HepG2 (cell line): Measurements from ENCODE around the gene RAC3. TPM values are rescaled to one million over a fixed set of nuclear protein-coding genes. Genes with fewer than 3 reads are reported as not detected.
A peak's percentile ranks its signal among the peaks of the same experiment; 100 is the strongest.

Experiments
- CBFB ChIP-seq: sonication (generic); formaldehyde crosslinking; IDR thresholded peaks from 2 replicates; pipeline ENCODE4 v1.4.0; 2020; ENCODE audit warnings: missing genetic modification reagents
- FOXP1 ChIP-seq, 2 experiments: fragments of 450-650 bp in 1 of 2; IDR thresholded peaks; 2 replicates each; pipeline ENCODE4 v1.6.1; 2017 to 2018; ENCODE audit warnings: antibody characterized with exemption in 1 of 2
- GFI1 ChIP-seq: sonication (generic); formaldehyde crosslinking; IDR thresholded peaks from 2 replicates; pipeline ENCODE4 v1.5.0; 2020; ENCODE audit warnings: missing genetic modification reagents, mild to moderate bottlenecking, borderline replicate concordance
- KLF13 ChIP-seq: sonication (generic); formaldehyde crosslinking; IDR thresholded peaks from 2 replicates; pipeline ENCODE4 v1.4.0; 2020; ENCODE audit warnings: mild to moderate bottlenecking, missing genetic modification reagents
- KLF6 ChIP-seq: IDR thresholded peaks from 2 replicates; pipeline ENCODE4 v1.8.0; 2016; ENCODE audit warnings: missing biosample characterization, missing genetic modification reagents
- MTA3 ChIP-seq: sonication (generic); formaldehyde crosslinking; IDR thresholded peaks from 2 replicates; pipeline ENCODE4 v1.4.0; 2020; ENCODE audit warnings: missing genetic modification reagents
- NR2C2 ChIP-seq: sonication (generic); formaldehyde crosslinking; IDR thresholded peaks from 2 replicates; pipeline ENCODE4 v1.4.0; 2020; ENCODE audit warnings: missing genetic modification reagents, mild to moderate bottlenecking, moderate library complexity, borderline replicate concordance
- RBFOX2 ChIP-seq: fragments of 200-400 bp; formaldehyde crosslinking; IDR thresholded peaks from 2 replicates; pipeline ENCODE4 v1.6.1; 2017; ENCODE audit warnings: low read depth, mild to moderate bottlenecking, low read length
- RFXANK ChIP-seq: IDR thresholded peaks from 2 replicates; pipeline ENCODE4 v1.6.1; 2016
- SMAD1 ChIP-seq: sonication (generic); formaldehyde crosslinking; IDR thresholded peaks from 2 replicates; pipeline ENCODE4 v1.4.0; 2020; ENCODE audit warnings: missing genetic modification reagents, low read depth, mild to moderate bottlenecking, borderline replicate concordance
- SNAI1 ChIP-seq: sonication (generic); formaldehyde crosslinking; IDR thresholded peaks from 2 replicates; pipeline ENCODE4 v1.5.0; 2020; ENCODE audit warnings: mild to moderate bottlenecking, missing genetic modification reagents, borderline replicate concordance
- TIGD3 ChIP-seq: sonication (generic); formaldehyde crosslinking; IDR thresholded peaks from 2 replicates; pipeline ENCODE4 v1.5.1; 2020; ENCODE audit warnings: mild to moderate bottlenecking, missing genetic modification reagents, borderline replicate concordance
- YEATS4 ChIP-seq: sonication (generic); formaldehyde crosslinking; IDR thresholded peaks from 2 replicates; pipeline ENCODE4 v1.4.0; 2020; ENCODE audit warnings: missing genetic modification reagents, borderline replicate concordance
- ZBTB20 ChIP-seq: sonication (generic); formaldehyde crosslinking; IDR thresholded peaks from 2 replicates; pipeline ENCODE4 v1.8.1; 2023; ENCODE audit warnings: missing genetic modification reagents, low read depth, mild to moderate bottlenecking, borderline replicate concordance
- ZBTB38 ChIP-seq: sonication (generic); formaldehyde crosslinking; IDR thresholded peaks from 2 replicates; pipeline ENCODE4 v1.5.1; 2020; ENCODE audit warnings: mild to moderate bottlenecking, missing genetic modification reagents
- ZNF44 ChIP-seq: sonication (generic); formaldehyde crosslinking; IDR thresholded peaks from 2 replicates; pipeline ENCODE4 v1.5.1; 2020; ENCODE audit warnings: mild to moderate bottlenecking, missing genetic modification reagents
- ZNF543 ChIP-seq: sonication (generic); formaldehyde crosslinking; IDR thresholded peaks from 2 replicates; pipeline ENCODE4 v1.4.0; 2020; ENCODE audit warnings: mild to moderate bottlenecking, missing genetic modification reagents
- ZNF792 ChIP-seq: IDR thresholded peaks from 2 replicates; pipeline ENCODE4 v1.6.1; 2016
- ZSCAN22 ChIP-seq: sonication (generic); formaldehyde crosslinking; IDR thresholded peaks from 2 replicates; pipeline ENCODE4 v1.4.0; 2020; ENCODE audit warnings: mild to moderate bottlenecking, missing genetic modification reagents
- polyA plus RNA-seq, 8 experiments: library from polyadenylated mRNA; depleted of rRNA in 3 of 8; stranded (reverse) in 7 of 8; unstranded in 1 of 8; fragments of >200 nt; fragmentation: Illumina TruSeq in 4 of 8; extraction: Trizol in 4 of 8; gene quantifications; 2 replicates each; pipeline versions ENCODE4 v1.2.1 to v1.2.3, GENCODE V29; 2011 to 2016; ENCODE audit warnings: low read depth in 4 of 8, missing spikeins in 1 of 8, mixed read lengths in 1 of 8; ENCODE audit not compliant: insufficient read depth in 1 of 8
- total RNA-seq, 5 experiments: library from RNA; depleted of rRNA; stranded (reverse); fragments of >200 nt; fragmentation: Illumina TruSeq; extraction: Trizol; gene quantifications; 2 replicates each; pipeline ENCODE4 v1.2.3, GENCODE V29; 2016; ENCODE audit warnings: low read depth in 1 of 5
- TF ChIP-seq, protein P1 (sequence below): sonication (generic); formaldehyde crosslinking; IDR thresholded peaks from 2 replicates; pipeline ENCODE4 v1.4.0; 2020; ENCODE audit warnings: missing genetic modification reagents, borderline replicate concordance
- TF ChIP-seq, protein P2 (sequence below): sonication (generic); formaldehyde crosslinking; IDR thresholded peaks from 2 replicates; pipeline ENCODE4 v1.9.0; 2021; ENCODE audit warnings: missing genetic modification reagents, borderline replicate concordance
- TF ChIP-seq, protein P3 (sequence below), 2 experiments: sonication (generic) in 1 of 2; formaldehyde crosslinking in 1 of 2; IDR thresholded peaks; 2 replicates each; pipeline versions ENCODE4 v1.5.1 to v1.6.1; 2011 to 2020; ENCODE audit warnings: borderline replicate concordance in 1 of 2, low read depth in 1 of 2, low read length in 1 of 2, mild to moderate bottlenecking in 1 of 2, missing genetic modification reagents in 1 of 2, moderate library complexity in 1 of 2

RAC3 gene
- total and polyA plus RNA-seq, 2 of the 13 experiments (the other 11 are each of a cell fraction or from before 2014, with no cell fraction given) = 10.5 to 21.3 TPM

GRCh38 chr17:82056729-82057621 lies 25.5 kb downstream of the RAC3 start (continued):
- TF ChIP-seq ZBTB20 (CRISPR knock-in tag) (no peak; the same call in 1 of the 2 replicates), MTA3 (CRISPR knock-in tag) (no peak), ZSCAN22 (CRISPR knock-in tag) (no peak), ZNF44 (CRISPR knock-in tag) (no peak), ZNF792 (CRISPR knock-in tag) (peak; percentile 73; the same call in 1 of the 2 replicates), ZNF543 (CRISPR knock-in tag) (peak; percentile 91), KLF6 (CRISPR knock-in tag) (0 out of 2 replicates have a peak, but pooled peaks have one; percentile 29), FOXP1 (IDR thresholded peaks at IDR 0.05) (no peak), FOXP1 (CRISPR knock-in tag; IDR thresholded peaks at IDR 0.05) (no peak), RFXANK (CRISPR knock-in tag) (no peak), RBFOX2 (peak; percentile 88), ZBTB38 (CRISPR knock-in tag) (peak; percentile 96), KLF13 (CRISPR knock-in tag) (no peak), CBFB (0 out of 2 replicates have a peak, but pooled peaks have one; percentile 33), SMAD1 (CRISPR knock-in tag) (peak; percentile 80; the same call in 1 of the 2 replicates), YEATS4 (CRISPR knock-in tag) (peak; percentile 65; the same call in 1 of the 2 replicates), GFI1 (peak; percentile 36; the same call in 1 of the 2 replicates), TIGD3 (CRISPR knock-in tag) (no peak), NR2C2 (CRISPR knock-in tag) (peak; percentile 90), SNAI1 (CRISPR knock-in tag) (peak; percentile 52; the same call in 1 of the 2 replicates)
- TF ChIP-seq, protein P1, sequence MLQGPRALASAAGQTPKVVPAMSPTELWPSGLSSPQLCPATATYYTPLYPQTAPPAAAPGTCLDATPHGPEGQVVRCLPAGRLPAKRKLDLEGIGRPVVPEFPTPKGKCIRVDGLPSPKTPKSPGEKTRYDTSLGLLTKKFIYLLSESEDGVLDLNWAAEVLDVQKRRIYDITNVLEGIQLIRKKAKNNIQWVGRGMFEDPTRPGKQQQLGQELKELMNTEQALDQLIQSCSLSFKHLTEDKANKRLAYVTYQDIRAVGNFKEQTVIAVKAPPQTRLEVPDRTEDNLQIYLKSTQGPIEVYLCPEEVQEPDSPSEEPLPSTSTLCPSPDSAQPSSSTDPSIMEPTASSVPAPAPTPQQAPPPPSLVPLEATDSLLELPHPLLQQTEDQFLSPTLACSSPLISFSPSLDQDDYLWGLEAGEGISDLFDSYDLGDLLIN (CRISPR knock-in tag) = no peak
- TF ChIP-seq, protein P2, sequence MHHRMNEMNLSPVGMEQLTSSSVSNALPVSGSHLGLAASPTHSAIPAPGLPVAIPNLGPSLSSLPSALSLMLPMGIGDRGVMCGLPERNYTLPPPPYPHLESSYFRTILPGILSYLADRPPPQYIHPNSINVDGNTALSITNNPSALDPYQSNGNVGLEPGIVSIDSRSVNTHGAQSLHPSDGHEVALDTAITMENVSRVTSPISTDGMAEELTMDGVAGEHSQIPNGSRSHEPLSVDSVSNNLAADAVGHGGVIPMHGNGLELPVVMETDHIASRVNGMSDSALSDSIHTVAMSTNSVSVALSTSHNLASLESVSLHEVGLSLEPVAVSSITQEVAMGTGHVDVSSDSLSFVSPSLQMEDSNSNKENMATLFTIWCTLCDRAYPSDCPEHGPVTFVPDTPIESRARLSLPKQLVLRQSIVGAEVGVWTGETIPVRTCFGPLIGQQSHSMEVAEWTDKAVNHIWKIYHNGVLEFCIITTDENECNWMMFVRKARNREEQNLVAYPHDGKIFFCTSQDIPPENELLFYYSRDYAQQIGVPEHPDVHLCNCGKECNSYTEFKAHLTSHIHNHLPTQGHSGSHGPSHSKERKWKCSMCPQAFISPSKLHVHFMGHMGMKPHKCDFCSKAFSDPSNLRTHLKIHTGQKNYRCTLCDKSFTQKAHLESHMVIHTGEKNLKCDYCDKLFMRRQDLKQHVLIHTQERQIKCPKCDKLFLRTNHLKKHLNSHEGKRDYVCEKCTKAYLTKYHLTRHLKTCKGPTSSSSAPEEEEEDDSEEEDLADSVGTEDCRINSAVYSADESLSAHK (CRISPR knock-in tag) = no peak
- TF ChIP-seq, protein P3, sequence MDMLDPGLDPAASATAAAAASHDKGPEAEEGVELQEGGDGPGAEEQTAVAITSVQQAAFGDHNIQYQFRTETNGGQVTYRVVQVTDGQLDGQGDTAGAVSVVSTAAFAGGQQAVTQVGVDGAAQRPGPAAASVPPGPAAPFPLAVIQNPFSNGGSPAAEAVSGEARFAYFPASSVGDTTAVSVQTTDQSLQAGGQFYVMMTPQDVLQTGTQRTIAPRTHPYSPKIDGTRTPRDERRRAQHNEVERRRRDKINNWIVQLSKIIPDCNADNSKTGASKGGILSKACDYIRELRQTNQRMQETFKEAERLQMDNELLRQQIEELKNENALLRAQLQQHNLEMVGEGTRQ (IDR thresholded peaks at IDR 0.05; ENCODE audit: low read depth, low read length) = no peak
- TF ChIP-seq, protein P3 (CRISPR knock-in tag; IDR thresholded peaks at IDR 0.05; ENCODE audit: borderline replicate concordance) = no peak; the same call in 1 of the 2 replicates
